GM12892 (cell line): ENCODE measurements around the gene RRAD.
"Not testable (repeated sequence)": the region's sequence is repeated elsewhere in the genome, so short reads cannot be mapped to it uniquely, and the experiment has no call there.

Experiments
- DNase-seq: peaks from one replicate; pipeline ENCODE4 v3.0.0; 2011; ENCODE audit not compliant: insufficient read length
- FAIRE-seq: peaks from 2 replicates; lab custom pipeline; 2011; peaks lifted over from hg19 to GRCh38; lab: Jason Lieb, UNC
- POLR2A ChIP-seq: IDR thresholded peaks from 2 replicates; pipeline ENCODE4 v1.6.1; 2011; ENCODE audit warnings: low read depth, low read length, control low read depth
- POLR2AphosphoS5 ChIP-seq: IDR thresholded peaks from 2 replicates; pipeline ENCODE4 v1.6.1; 2011; ENCODE audit warnings: low read depth, low read length, control low read depth
- TAF1 ChIP-seq: IDR thresholded peaks from 2 replicates; pipeline ENCODE4 v1.6.1; 2011; ENCODE audit warnings: low read depth, mild to moderate bottlenecking, control low read depth, low read length, borderline replicate concordance

Gene RRAD

GRCh38 chr16:66902648-66903543 lies 22.4 kb downstream of the RRAD start:
- DNase-seq (peak; percentile 6), FAIRE-seq (no peak)
- TF ChIP-seq POLR2A: no peak
- no peak for TF ChIP-seq POLR2AphosphoS5
- no peak for TF ChIP-seq TAF1

- TF ChIP-seq POLR2A (no peak), TAF1 (no peak), POLR2AphosphoS5 (no peak)
- no peak for FAIRE-seq
- DNase-seq: no peak
Observed at GRCh38 chr16:66901626-66902025, 23.7 kb downstream of the RRAD start.

- TF ChIP-seq POLR2A: no peak
- no peak for TF ChIP-seq POLR2AphosphoS5
- TF ChIP-seq TAF1: no peak
- FAIRE-seq (no peak), DNase-seq (no peak)
Observed at GRCh38 chr16:66900721-66901441, 24.5 kb downstream of the RRAD start.

GRCh38 chr16:66899945-66900710 lies 25.2 kb downstream of the RRAD start:
- FAIRE-seq (no peak), DNase-seq (no peak)
- TF ChIP-seq POLR2AphosphoS5 (no peak), POLR2A (no peak), TAF1 (no peak)

GRCh38 chr16:66899310-66899944 lies 25.9 kb downstream of the RRAD start:
- TF ChIP-seq POLR2AphosphoS5 (no peak), POLR2A (no peak), TAF1 (no peak)
- FAIRE-seq (no peak), DNase-seq (no peak)

GRCh38 chr16:66898933-66899309 lies 26.4 kb downstream of the RRAD start:
- no peak for TF ChIP-seq POLR2AphosphoS5
- no peak for TF ChIP-seq TAF1
- TF ChIP-seq POLR2A: no peak
- DNase-seq (no peak), FAIRE-seq (no peak)

GRCh38 chr16:66898207-66898606 lies 27.1 kb downstream of the RRAD start:
- FAIRE-seq: no peak
- DNase-seq: no peak
- TF ChIP-seq TAF1: no peak
- TF ChIP-seq POLR2A: no peak
- no peak for TF ChIP-seq POLR2AphosphoS5

GRCh38 chr16:66896682-66897081 lies 28.7 kb downstream of the RRAD start:
- FAIRE-seq: not testable (repeated sequence)

GRCh38 chr16:66895999-66896398 lies 29.3 kb downstream of the RRAD start:
- FAIRE-seq (no peak), DNase-seq (no peak)
- TF ChIP-seq TAF1 (no peak), POLR2A (no peak), POLR2AphosphoS5 (no peak)

More at GRCh38 chr16:66896682-66897081, 28.7 kb downstream of the RRAD start:
- not testable (repeated sequence) for DNase-seq

GRCh38 chr16:66895689-66895979 lies 29.7 kb downstream of the RRAD start:
- FAIRE-seq (no peak), DNase-seq (no peak)
- TF ChIP-seq TAF1 (no peak), POLR2A (no peak), POLR2AphosphoS5 (no peak)
